ENCODE data around the gene ZMYND15.
"Not testable (repeated sequence)": the region's sequence is repeated elsewhere in the genome, so short reads cannot be mapped to it uniquely, and the experiment has no call there.

Gene ZMYND15

GRCh38 chr17:4739122-4740024 is at the start of gene ZMYND15, which contains the start of gene CXCL16:
ZMYND15 (plus strand) TSS chr17:4739833; CDS start chr17:4740549, 716 bp downstream.
CXCL16 (minus strand) TSS chr17:4739928; CDS start chr17:4739339, 589 bp downstream.
- Histone ChIP-seq H3K36me3 (ENCODE audit: control insufficient read depth, insufficient read depth, low read length, severe bottlenecking) (no peaks in the 10 kb centered on the region), H3K27me3 (replicated peaks; ENCODE audit: control insufficient read depth, insufficient read depth, low read length) (peaks cover 26% of the 10 kb centered on the region), H3K4me3 (ENCODE audit: low read length) (peak within 1 kb of the TSS; percentile 84), H3K4me1 (ENCODE audit: control insufficient read depth, insufficient read depth, low read length) (peaks cover 9% of the 10 kb centered on the region), H3K9me3 (ENCODE audit: control insufficient read depth, low read length) (no peaks in the 10 kb centered on the region), H3K9ac (ENCODE audit: low read length) (peak within 1 kb of the TSS; percentile 73)
- peak; percentile 79 for DNase-seq (ENCODE audit: low read depth)

GRCh38 chr17:4689872-4690271 is 49.8 kb upstream of the ZMYND15 start:
- H3K9ac ChIP-seq (ENCODE audit: low read length); H3K4me1 ChIP-seq (ENCODE audit: control insufficient read depth, insufficient read depth, low read length); H3K9me3 ChIP-seq (ENCODE audit: control insufficient read depth, low read length); H3K4me3 ChIP-seq (ENCODE audit: low read length); H3K27me3 ChIP-seq (replicated peaks; ENCODE audit: control insufficient read depth, insufficient read depth, low read length); DNase-seq (ENCODE audit: low read depth): not testable (repeated sequence)
- H3K36me3 ChIP-seq (ENCODE audit: control insufficient read depth, insufficient read depth, low read length, severe bottlenecking): peaks cover 24% of the 10 kb centered on the region

- H3K9ac ChIP-seq (ENCODE audit: low read length): no peak overlapping the region
- no peaks in the 10 kb centered on the region for H3K9me3 ChIP-seq (ENCODE audit: control insufficient read depth, low read length)
- no peaks in the 10 kb centered on the region for H3K27me3 ChIP-seq (replicated peaks; ENCODE audit: control insufficient read depth, insufficient read depth, low read length)
- H3K36me3 ChIP-seq (ENCODE audit: control insufficient read depth, insufficient read depth, low read length, severe bottlenecking): peaks cover 24% of the 10 kb centered on the region
- no peak overlapping the region for H3K4me3 ChIP-seq (ENCODE audit: low read length)
- DNase-seq (ENCODE audit: low read depth): no peak
- H3K4me1 ChIP-seq (ENCODE audit: control insufficient read depth, insufficient read depth, low read length): no peaks in the 10 kb centered on the region
Measured at GRCh38 chr17:4690745-4691144, 48.9 kb upstream of the ZMYND15 start.

GRCh38 chr17:4691686-4692085 is 47.9 kb upstream of the ZMYND15 start:
- Histone ChIP-seq H3K36me3 (ENCODE audit: control insufficient read depth, insufficient read depth, low read length, severe bottlenecking) (peaks cover 24% of the 10 kb centered on the region), H3K27me3 (replicated peaks; ENCODE audit: control insufficient read depth, insufficient read depth, low read length) (no peaks in the 10 kb centered on the region)

GRCh38 chr17:4693416-4693815 is 46.2 kb upstream of the ZMYND15 start:
- H3K36me3 ChIP-seq (ENCODE audit: control insufficient read depth, insufficient read depth, low read length, severe bottlenecking): peaks cover 20% of the 10 kb centered on the region

More at GRCh38 chr17:4691686-4692085, 47.9 kb upstream of the ZMYND15 start:
- Histone ChIP-seq H3K9me3 (ENCODE audit: control insufficient read depth, low read length) (no peaks in the 10 kb centered on the region), H3K4me1 (ENCODE audit: control insufficient read depth, insufficient read depth, low read length) (no peaks in the 10 kb centered on the region), H3K9ac (ENCODE audit: low read length) (no peak overlapping the region), H3K4me3 (ENCODE audit: low read length) (no peak overlapping the region)
- no peak for DNase-seq (ENCODE audit: low read depth)

GRCh38 chr17:4696437-4696805 is 43.2 kb upstream of the ZMYND15 start:
- H3K36me3 ChIP-seq (ENCODE audit: control insufficient read depth, insufficient read depth, low read length, severe bottlenecking): no peaks in the 10 kb centered on the region
- H3K9me3 ChIP-seq (ENCODE audit: control insufficient read depth, low read length): no peaks in the 10 kb centered on the region
- H3K9ac ChIP-seq (ENCODE audit: low read length): no peak overlapping the region
- no peaks in the 10 kb centered on the region for H3K27me3 ChIP-seq (replicated peaks; ENCODE audit: control insufficient read depth, insufficient read depth, low read length)
- DNase-seq (ENCODE audit: low read depth): no peak
- H3K4me3 ChIP-seq (ENCODE audit: low read length): no peak overlapping the region
- no peaks in the 10 kb centered on the region for H3K4me1 ChIP-seq (ENCODE audit: control insufficient read depth, insufficient read depth, low read length)

More at GRCh38 chr17:4693416-4693815, 46.2 kb upstream of the ZMYND15 start:
- no peaks in the 10 kb centered on the region for H3K27me3 ChIP-seq (replicated peaks; ENCODE audit: control insufficient read depth, insufficient read depth, low read length)
- no peak overlapping the region for H3K4me3 ChIP-seq (ENCODE audit: low read length)
- no peaks in the 10 kb centered on the region for H3K9me3 ChIP-seq (ENCODE audit: control insufficient read depth, low read length)
- no peak for DNase-seq (ENCODE audit: low read depth)
- H3K9ac ChIP-seq (ENCODE audit: low read length): no peak overlapping the region
- no peaks in the 10 kb centered on the region for H3K4me1 ChIP-seq (ENCODE audit: control insufficient read depth, insufficient read depth, low read length)

- not testable (repeated sequence) for H3K4me3 ChIP-seq (ENCODE audit: low read length); H3K9ac ChIP-seq (ENCODE audit: low read length); DNase-seq (ENCODE audit: low read depth); H3K9me3 ChIP-seq (ENCODE audit: control insufficient read depth, low read length); H3K27me3 ChIP-seq (replicated peaks; ENCODE audit: control insufficient read depth, insufficient read depth, low read length); H3K4me1 ChIP-seq (ENCODE audit: control insufficient read depth, insufficient read depth, low read length); H3K36me3 ChIP-seq (ENCODE audit: control insufficient read depth, insufficient read depth, low read length, severe bottlenecking)
Measured at GRCh38 chr17:4699401-4700056, 40.1 kb upstream of the ZMYND15 start.

GRCh38 chr17:4701116-4701515 is 38.5 kb upstream of the ZMYND15 start:
- Histone ChIP-seq H3K4me1 (ENCODE audit: control insufficient read depth, insufficient read depth, low read length) (peaks cover 6% of the 10 kb centered on the region), H3K36me3 (ENCODE audit: control insufficient read depth, insufficient read depth, low read length, severe bottlenecking) (no peaks in the 10 kb centered on the region), H3K4me3 (ENCODE audit: low read length) (no peak overlapping the region), H3K27me3 (replicated peaks; ENCODE audit: control insufficient read depth, insufficient read depth, low read length) (no peaks in the 10 kb centered on the region), H3K9ac (ENCODE audit: low read length) (no peak overlapping the region), H3K9me3 (ENCODE audit: control insufficient read depth, low read length) (no peaks in the 10 kb centered on the region)
- no peak for DNase-seq (ENCODE audit: low read depth)

- Histone ChIP-seq H3K9ac (ENCODE audit: low read length) (peak overlapping the region; percentile 96), H3K9me3 (ENCODE audit: control insufficient read depth, low read length) (no peaks in the 10 kb centered on the region), H3K36me3 (ENCODE audit: control insufficient read depth, insufficient read depth, low read length, severe bottlenecking) (no peaks in the 10 kb centered on the region), H3K27me3 (replicated peaks; ENCODE audit: control insufficient read depth, insufficient read depth, low read length) (no peaks in the 10 kb centered on the region), H3K4me1 (ENCODE audit: control insufficient read depth, insufficient read depth, low read length) (peaks cover 6% of the 10 kb centered on the region), H3K4me3 (ENCODE audit: low read length) (peak overlapping the region; percentile 99)
- DNase-seq (ENCODE audit: low read depth): no peak
Measured at GRCh38 chr17:4703330-4703691, 36.3 kb upstream of the ZMYND15 start.

GRCh38 chr17:4704574-4704907 is 35.1 kb upstream of the ZMYND15 start:
- not testable (repeated sequence) for H3K27me3 ChIP-seq (replicated peaks; ENCODE audit: control insufficient read depth, insufficient read depth, low read length); H3K9me3 ChIP-seq (ENCODE audit: control insufficient read depth, low read length); H3K4me1 ChIP-seq (ENCODE audit: control insufficient read depth, insufficient read depth, low read length); DNase-seq (ENCODE audit: low read depth); H3K36me3 ChIP-seq (ENCODE audit: control insufficient read depth, insufficient read depth, low read length, severe bottlenecking)
- peak overlapping the region; percentile 99 for H3K4me3 ChIP-seq (ENCODE audit: low read length)
- peak overlapping the region; percentile 96 for H3K9ac ChIP-seq (ENCODE audit: low read length)

GRCh38 chr17:4704991-4705390 is 34.6 kb upstream of the ZMYND15 start:
- Histone ChIP-seq H3K9ac (ENCODE audit: low read length) (no peak overlapping the region), H3K36me3 (ENCODE audit: control insufficient read depth, insufficient read depth, low read length, severe bottlenecking) (no peaks in the 10 kb centered on the region), H3K27me3 (replicated peaks; ENCODE audit: control insufficient read depth, insufficient read depth, low read length) (no peaks in the 10 kb centered on the region), H3K4me1 (ENCODE audit: control insufficient read depth, insufficient read depth, low read length) (peaks cover 9% of the 10 kb centered on the region), H3K4me3 (ENCODE audit: low read length) (no peak overlapping the region), H3K9me3 (ENCODE audit: control insufficient read depth, low read length) (no peaks in the 10 kb centered on the region)
- no peak for DNase-seq (ENCODE audit: low read depth)

All from adipocyte (in vitro differentiated cells).